GM21423 (cell line): ENCODE data around the gene DCLK1.

ENCODE experiments used
- ATAC-seq: cut with Tn5 transposase; IDR thresholded peaks from one replicate; pipeline ENCODE4 v1.9.1; 2021; ENCODE audit warnings: mild to moderate bottlenecking, moderate library complexity; ENCODE audit not compliant: unreplicated experiment

Gene DCLK1

DNA sequence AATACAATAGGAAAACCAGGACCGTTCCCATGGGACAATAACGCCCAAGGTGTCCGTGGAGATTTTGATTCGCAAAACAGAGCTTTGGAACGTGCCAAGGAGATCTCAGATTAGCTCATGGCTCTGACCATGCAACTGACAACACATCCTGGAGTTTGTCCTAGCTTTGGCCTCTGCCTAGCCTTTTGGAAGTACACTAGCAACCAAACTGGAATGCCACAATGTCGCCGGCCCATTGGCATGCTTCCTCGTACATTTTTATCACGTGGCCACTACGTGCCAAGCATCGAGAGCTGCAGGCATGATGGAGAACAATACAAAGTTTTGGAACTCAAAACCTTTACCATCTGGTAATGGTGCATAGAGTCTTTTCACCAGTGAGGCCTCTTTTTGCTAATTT lies 256.5 kb downstream of the DCLK1 start:
- ATAC-seq: no peak

DNA sequence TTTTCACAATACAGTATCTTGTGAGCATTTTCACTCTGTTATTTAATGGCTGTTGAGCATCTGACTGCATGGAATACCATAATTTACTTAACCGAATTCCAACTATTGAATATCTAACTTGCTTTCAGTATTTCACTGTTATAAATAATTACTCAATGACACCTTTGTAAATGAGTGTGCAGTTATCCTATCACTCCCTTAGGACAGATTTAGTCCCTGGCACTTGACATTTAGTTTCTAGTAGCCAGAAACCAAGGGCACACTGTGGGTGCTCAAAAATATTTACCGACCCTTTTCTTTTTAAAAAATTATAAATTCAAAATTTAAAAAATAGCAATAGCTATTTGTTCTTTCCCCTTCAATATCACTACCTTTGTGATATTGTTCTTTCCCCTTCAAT lies 258.8 kb downstream of the DCLK1 start:
- no peak for ATAC-seq

GRCh38 chr13:35871561-35871960 lies 259.6 kb downstream of the DCLK1 start:
- ATAC-seq: no peak

DNA sequence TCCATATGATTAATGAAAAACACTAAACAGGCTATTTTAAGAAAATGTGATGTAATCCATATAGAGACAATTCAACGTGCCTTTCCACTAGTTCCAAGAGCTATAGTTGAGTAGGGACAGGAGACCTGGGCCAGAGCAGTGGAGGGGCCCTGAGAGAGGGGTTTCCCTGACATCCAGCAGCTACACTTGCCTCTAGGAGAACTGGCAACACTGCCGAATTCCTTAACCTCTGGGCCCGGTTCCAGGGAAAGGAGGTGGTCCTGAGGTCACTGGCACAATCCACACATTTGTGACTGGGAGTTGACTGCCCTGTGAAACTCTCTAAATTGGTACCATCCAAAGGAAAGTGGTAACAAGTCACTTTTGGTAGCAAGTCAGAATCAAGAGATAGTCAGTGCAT lies 264.4 kb downstream of the DCLK1 start:
- no peak for ATAC-seq

DNA sequence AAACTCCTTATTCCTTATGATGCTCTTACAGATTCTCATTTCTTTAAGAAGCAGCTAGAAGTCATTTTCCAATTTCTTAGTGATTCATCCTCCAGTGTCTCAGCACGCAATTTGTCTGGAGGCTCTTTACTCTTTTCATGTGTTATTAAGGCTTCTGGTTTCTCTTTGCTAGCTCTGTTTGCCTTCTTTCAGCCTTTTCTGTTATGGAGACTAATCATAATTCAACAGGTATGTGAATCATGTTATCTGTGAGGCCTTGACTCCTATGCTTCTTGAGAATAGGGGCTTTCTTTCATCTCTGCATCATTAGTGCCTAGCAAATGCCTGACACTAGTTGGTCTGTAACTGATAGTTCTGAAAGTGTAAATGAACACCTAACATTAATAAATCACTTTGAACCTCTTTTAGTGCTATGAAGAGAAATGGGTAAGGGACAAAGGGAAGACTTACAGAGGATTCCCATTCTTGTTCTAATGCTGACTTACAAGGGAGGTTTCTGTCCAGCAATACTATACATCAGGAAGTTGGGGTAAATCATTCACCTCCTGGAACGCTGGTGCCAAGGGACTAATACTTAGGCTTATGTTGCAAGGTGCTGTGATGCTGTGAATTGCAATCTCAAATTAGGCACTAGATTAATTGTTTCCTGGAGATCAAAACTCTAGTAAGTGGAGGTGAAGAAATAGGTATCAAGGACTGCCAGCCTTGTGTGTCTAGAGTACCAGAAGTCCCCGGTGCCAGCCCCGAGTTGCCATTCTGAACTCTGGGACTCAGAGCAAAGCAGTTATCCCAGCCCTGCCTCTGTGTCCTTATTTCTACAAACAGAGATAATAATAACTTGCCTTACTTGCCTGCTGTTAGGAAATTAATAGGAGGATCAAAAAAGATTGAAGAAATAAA lies 265.6 kb downstream of the DCLK1 start:
- no peak for ATAC-seq

DNA sequence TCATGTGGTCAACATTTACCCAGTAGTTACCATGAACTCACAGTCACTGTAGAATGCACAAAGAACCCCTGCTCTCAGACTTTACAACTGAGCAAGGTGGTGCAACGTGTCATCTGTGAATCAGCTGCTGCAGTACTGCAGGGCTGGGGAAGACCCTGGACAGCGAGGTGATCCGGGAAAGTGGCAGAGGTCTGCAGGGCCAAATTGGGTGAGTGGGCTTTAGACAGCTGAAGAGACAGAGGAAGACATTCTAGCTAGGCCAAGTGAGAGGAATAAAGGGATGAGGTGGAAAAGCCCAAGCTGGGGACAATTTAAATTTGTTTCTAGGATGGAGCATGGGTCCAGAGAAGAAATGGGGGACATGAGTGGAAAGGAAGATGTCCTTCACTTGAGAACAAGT lies 270.5 kb downstream of the DCLK1 start:
- ATAC-seq: no peak

DNA sequence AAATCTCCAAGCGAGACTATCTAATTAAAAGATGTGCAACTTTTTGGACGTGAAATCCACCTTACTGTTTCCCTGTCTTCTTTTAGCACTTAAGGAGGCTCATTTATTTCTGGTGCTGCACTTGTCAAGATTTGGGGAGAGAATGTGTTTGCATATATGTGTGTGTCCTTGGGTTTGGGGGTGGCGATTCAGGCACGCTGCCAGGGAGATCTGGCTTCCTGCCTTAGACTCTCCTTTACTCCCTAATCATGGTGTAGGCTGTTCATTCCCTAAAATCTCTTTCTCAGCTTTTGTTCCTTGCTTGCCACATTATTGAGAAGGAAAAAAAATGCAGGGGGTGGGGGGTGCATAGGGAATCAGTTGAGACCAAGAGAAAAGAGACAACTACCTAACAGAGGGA lies 271.2 kb downstream of the DCLK1 start:
- ATAC-seq: no peak

DNA sequence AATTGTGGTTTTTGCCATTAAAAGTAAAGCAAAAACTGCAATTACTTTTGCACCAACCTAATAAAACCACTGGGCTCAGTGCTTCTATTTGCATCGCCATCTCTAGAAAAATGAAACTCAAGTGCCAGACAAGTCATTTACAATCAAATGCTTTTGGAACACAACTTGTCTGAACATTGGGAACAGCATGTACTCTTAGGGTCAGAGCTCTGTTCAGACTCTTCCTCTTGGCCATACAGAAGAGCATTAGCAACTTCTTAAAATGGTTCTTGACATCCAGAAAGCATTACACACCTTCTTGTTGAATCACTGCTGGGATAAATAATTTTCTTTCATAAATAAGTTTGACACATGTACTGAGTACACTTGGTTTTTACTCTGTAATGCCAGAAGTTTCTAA lies 272.5 kb downstream of the DCLK1 start:
- ATAC-seq: no peak

- ATAC-seq: no peak
Observed at GRCh38 chr13:35857769-35858168, 273.4 kb downstream of the DCLK1 start.

DNA sequence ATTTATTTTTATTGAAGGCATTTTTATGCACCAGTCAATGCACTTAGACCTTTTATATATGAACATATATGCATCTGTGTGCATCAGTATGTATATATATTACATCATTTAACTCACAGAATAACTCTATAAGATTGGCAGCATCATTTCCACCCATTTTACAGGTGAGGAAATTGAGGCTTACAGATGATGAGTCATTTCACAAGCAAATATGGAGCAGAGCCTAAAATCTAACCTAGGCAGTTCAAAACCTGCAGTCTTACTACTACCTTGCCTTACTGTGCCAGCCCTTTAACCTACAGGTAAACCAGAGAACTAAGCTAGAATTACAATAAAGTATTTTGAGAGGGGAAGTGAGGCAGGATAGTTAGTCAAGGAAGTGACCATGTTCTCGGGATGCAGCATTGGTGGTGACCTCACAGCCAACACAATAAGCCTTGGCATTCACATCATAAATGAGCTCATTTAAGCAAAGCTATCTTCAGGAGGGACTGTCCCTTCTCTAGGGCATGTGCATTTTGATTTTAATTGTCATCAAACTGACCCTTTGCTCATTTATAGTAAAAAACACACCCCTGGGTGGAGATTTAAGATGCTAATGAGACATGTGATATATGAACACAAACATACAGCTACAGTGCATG lies 274.3 kb downstream of the DCLK1 start:
- ATAC-seq: no peak

GRCh38 chr13:35856084-35856483 lies 275.1 kb downstream of the DCLK1 start:
- no peak for ATAC-seq

- ATAC-seq: no peak
Observed at GRCh38 chr13:35855531-35856019, 275.6 kb downstream of the DCLK1 start.

DNA sequence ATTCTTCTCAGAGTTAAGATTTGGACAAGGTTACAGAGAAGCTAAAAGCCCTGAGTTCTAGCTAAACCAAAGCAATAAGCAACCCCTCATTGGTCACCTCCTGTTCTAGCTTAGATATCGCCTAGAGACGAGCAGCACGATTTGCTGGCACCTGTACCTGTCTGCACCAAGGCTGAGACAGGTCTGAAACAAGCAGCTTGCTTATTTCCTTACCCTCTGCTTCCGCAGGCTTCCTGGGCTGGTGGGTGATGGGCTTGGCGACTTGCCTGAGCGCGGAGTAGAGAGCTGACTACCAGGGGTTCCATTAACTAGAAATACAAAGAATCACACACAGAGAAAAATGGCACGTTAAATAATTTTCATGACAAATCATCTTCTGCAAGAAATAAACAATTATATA lies 276.9 kb downstream of the DCLK1 start:
- no peak for ATAC-seq

- ATAC-seq: no peak
Observed at GRCh38 chr13:35851881-35852280, 279.3 kb downstream of the DCLK1 start.

DNA sequence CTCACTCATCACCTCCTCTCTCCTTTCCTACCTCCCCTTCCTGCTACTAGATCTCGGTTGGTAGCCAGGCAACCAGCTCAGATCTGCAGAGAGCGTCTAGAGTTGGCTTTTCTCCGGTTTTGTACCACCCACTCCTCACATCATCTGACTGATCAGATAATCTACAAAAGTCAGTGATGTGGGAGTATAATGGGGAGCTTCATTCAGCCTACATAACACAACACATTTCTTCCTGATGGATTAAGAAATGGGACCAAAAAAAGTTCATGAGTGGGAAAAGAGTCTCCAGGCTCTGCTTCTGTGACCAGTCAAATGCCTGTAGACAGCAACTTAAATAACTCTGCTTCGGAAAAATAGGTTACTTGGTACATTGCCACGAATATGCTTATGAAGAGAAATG lies 279.8 kb downstream of the DCLK1 start:
- no peak for ATAC-seq

- no peak for ATAC-seq
Observed at GRCh38 chr13:35850569-35850968, 280.6 kb downstream of the DCLK1 start.

DNA sequence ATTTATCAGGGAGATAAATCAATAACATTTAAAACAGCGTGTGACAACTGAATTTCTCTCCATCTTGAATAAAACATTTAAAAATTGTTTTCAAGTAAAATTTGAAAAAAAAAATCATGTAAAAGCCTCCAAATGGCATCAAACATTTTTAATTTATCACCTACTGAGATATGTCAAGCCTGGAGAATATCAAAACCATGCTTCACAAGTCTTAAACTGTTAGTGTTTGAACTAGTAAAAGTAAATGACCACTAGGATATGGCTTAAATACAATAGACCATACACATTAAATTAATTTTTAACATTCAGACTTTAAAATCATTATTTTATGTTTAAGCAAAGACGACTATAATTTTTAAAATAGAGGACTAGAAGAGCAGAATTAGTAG lies 281.9 kb downstream of the DCLK1 start:
- ATAC-seq: no peak

- no peak for ATAC-seq
Observed at GRCh38 chr13:35848336-35849255, 282.6 kb downstream of the DCLK1 start.

DNA sequence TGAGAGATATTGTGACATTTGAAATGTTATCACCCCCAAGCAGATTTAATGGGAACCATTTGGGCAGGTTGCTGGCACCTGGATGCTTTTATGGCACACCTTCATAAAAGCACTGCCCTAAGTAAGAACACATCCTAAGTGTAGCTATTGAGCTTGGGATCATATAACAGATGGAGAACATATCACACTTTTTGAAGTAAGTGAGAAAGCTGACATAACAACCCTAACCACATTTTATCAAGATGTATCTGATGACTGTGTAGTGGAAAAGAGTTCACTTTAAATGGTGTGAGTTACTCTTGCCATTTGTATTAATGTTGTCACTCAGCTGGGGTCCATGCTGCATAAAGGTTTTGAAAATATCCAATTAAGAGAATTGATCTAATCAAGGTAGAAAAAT lies 287.9 kb downstream of the DCLK1 start:
- no peak for ATAC-seq

DNA sequence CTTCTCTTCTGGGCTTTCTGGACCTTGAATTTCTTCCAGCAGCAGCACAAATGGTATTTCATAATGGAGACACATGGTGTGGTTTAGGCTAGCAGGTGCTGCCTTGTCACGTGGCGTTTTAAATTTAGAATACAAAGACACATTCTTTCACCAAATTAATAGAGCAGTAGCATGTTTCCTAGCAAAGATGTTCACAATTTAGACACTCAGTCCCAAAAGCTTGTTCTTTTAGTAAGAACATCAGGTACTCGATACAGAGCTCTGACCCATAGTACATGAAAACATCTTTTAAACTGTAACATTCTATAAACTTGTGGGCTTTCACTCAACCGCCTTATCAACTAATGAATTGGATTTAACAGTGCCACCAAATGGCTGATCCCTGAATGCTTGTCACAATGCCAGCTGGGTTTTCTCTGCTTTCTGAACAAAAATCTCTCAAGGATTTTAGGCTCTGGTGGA lies 290.1 kb downstream of the DCLK1 start:
- ATAC-seq: no peak

DNA sequence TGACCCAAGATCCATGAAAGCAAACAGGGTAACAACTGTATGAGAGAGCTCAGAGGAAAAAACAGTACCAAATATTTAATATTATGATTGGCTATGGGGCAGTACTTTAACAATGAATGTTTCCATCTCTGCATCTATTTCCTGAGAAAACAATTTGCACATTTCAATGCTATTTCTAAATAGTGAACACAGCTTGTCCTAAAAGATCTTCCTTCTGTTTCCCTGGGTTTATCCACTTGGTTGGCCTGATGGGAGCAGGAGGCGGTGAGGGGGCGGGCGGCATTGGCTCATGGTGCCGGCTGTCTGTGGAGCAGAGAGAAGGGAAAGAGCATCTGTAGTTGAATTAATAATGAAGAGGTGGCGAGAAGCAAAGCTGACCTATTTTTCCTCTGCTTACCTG lies 291.4 kb downstream of the DCLK1 start:
- ATAC-seq: no peak
